Measurements from ENCODE around the gene VSIG4. TPM values are rescaled to one million over a fixed set of nuclear protein-coding genes. Genes with fewer than 3 reads are reported as not detected.

The VSIG4 gene
- total and polyA plus RNA-seq, 2 of the 8 experiments (the other 6 are each of a cell fraction or from before 2014, with no cell fraction given), result not detected

- TF ChIP-seq CTCF (IDR thresholded peaks at IDR 0.05; ENCODE audit: control extremely low read depth in 1 of 3, insufficient read depth in 1 of 3, low read depth in 1 of 3, low read length in 3 of 3), result no peak
- no peak for TF ChIP-seq FOSL1 (IDR thresholded peaks at IDR 0.05; ENCODE audit: insufficient read depth, low read depth, low read length)
Measured at GRCh38 chrX:66021765-66022631, 17.9 kb downstream of the VSIG4 start (continued).

All from H1 (cell line).